Brain microvascular endothelial cell (primary cell): ENCODE measurements around the gene STN1.

Source experiments
- DNase-seq: peaks from one replicate; pipeline ENCODE4 v3.0.0-alpha.2; 2020
- H3K27ac ChIP-seq: fragments of 250-450 bp; sonication (Bioruptor Pico); 2 replicates; pipeline ENCODE4 v1.5.1; 2020; ENCODE audit warnings: mild to moderate bottlenecking, moderate library complexity
- H3K27me3 ChIP-seq: fragments of 250-450 bp; sonication (Bioruptor Pico); replicated peaks from 2 replicates; pipeline ENCODE4 v1.5.1; 2020; ENCODE audit warnings: mild to moderate bottlenecking
- H3K36me3 ChIP-seq: fragments of 250-450 bp; sonication (Bioruptor Pico); replicated peaks from 2 replicates; pipeline ENCODE4 v1.5.1; 2020; ENCODE audit warnings: mild to moderate bottlenecking
- H3K4me3 ChIP-seq: 2 replicates; pipeline ENCODE4 v1.5.1; 2011; ENCODE audit warnings: low read depth, mild to moderate bottlenecking, control low read depth, low read length, moderate library complexity
- in situ Hi-C: cut with HindIII; loops from 2 replicates; pipeline ENCODE4 v1.10.0; 2017; ENCODE audit warnings: low sequenced_read_pairs, low pct_ligation_motif_present
- TF ChIP-seq, protein P1 (sequence below): IDR thresholded peaks from 2 replicates; pipeline ENCODE4 v1.5.1; 2011; ENCODE audit warnings: low read depth, mild to moderate bottlenecking, moderate library complexity, low read length, control low read depth, inconsistent platforms; ENCODE audit errors: missing control alignments

The STN1 gene

DNA sequence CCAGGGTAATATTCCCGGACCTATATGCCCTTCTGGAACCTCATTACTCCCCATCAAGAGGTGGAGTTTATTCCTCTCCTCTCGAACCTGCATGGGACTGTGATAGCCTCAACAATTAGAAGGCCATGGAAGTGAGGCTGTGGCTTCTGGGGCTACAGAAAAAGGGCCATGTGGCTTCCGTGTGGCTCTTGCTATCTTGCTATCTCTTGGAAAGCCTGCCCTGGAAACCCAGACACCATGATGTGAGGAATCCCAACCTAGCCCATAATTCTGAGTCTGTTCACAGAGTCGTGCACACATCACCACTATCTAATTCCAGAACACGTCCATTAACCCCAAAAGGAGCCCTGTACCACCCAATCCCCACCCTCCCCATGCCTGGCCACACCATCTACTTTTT lies 41.8 kb downstream of the STN1 start:
- no peak overlapping the region for H3K27ac ChIP-seq
- peaks cover 6% of the 10 kb centered on the region for H3K36me3 ChIP-seq
- no peak overlapping the region for H3K4me3 ChIP-seq
- no peak for DNase-seq
- in situ Hi-C loops, result no loop called here
- H3K27me3 ChIP-seq, result no peaks in the 10 kb centered on the region
- TF ChIP-seq, protein P1, sequence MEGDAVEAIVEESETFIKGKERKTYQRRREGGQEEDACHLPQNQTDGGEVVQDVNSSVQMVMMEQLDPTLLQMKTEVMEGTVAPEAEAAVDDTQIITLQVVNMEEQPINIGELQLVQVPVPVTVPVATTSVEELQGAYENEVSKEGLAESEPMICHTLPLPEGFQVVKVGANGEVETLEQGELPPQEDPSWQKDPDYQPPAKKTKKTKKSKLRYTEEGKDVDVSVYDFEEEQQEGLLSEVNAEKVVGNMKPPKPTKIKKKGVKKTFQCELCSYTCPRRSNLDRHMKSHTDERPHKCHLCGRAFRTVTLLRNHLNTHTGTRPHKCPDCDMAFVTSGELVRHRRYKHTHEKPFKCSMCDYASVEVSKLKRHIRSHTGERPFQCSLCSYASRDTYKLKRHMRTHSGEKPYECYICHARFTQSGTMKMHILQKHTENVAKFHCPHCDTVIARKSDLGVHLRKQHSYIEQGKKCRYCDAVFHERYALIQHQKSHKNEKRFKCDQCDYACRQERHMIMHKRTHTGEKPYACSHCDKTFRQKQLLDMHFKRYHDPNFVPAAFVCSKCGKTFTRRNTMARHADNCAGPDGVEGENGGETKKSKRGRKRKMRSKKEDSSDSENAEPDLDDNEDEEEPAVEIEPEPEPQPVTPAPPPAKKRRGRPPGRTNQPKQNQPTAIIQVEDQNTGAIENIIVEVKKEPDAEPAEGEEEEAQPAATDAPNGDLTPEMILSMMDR, result no peak

DNA sequence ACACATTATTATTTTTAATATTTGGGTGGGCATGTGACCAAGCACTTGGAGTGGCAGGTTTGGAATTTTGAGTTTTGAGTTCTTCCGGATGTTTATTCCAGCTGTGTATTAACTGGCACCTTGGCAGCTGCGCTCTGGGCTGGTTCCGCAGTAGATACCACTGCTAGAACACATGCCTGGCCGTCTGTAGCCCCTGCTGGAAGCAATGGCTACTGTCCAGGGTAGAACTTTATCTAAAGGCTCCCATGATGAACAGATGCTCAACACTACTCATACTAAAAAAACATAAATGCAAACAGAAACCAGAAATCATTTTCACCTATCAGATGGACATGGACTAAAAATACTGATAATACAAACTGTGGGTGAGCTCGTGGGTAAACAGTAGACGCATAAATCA lies 43.3 kb downstream of the STN1 start:
- in situ Hi-C loops, result loop anchor here (25.0 kb wide), 1 partner anchor 162 kb away; no protein-coding TSS in a partner anchor
- no peak overlapping the region for H3K27ac ChIP-seq
- TF ChIP-seq, protein P1, result peak; percentile 18

DNA sequence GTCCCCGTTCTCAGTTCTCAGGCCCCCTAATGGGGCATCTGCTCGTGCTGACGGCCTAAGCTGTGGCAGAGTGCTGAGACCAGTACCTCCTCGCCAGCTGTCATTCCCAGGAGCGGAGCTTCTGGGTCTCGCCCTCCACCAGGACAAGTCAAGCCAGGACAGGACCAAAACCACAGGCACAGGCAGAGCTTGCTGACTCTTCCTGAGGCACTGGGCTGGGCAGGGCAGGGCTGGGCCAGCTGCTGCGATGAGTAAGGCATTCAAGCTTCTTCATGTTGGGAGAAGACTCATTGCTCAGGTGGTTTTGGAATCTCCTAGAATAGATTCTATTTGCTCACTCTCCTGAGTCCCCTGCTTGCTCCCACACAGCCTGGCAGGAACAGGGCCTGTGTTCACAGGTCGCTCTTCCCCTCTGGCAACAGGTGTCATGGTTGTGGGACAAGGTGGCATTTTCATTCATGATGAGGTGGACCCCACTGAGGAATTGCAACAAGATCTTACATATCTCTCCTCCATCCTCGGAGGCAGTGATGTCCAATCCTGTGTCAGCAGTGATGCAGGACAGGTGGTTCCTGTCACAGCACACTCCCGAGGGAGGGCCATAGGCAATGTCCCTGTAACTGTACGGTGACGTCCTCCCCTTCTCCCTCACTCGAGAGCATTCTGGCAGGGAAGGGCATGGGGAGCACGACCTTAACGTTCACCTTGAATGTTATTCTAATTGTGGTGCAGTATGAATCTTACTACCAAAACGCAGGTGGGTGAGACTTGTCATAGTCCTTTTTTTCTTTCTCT lies 45.6 kb downstream of the STN1 start:
- no peaks in the 10 kb centered on the region for H3K36me3 ChIP-seq
- H3K27ac ChIP-seq, result no peak overlapping the region
- no peak for DNase-seq
- in situ Hi-C loops, result loop anchor here (25.0 kb wide), 1 partner anchor 160 kb away; no protein-coding TSS in a partner anchor
- H3K27me3 ChIP-seq, result no peaks in the 10 kb centered on the region
- no peak overlapping the region for H3K4me3 ChIP-seq
- TF ChIP-seq, protein P1, result no peak

More for the DNA sequence above, 43.3 kb downstream of the STN1 start:
- Histone ChIP-seq H3K4me3 (no peak overlapping the region), H3K36me3 (peaks cover 4% of the 10 kb centered on the region), H3K27me3 (no peaks in the 10 kb centered on the region)
- DNase-seq, result no peak

DNA sequence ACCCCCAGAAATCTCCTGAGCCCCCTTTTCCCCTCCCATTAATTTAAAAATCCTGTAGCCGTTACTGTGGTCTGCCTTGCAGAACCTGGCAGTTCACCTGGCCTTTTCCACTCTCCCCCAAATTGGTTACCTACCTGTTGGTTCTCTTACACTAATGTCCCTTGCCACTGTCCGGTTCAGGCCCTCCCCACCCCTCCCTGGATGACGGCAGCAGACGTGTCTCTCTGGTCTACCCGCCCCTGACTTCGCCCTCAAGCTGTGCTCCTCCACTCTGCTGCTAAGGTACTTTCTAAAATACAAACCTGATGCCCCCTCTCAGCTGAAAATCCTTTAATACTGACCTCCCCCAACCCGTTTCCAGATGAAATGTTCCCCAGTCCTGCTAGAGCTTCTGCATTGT lies 47.0 kb downstream of the STN1 start:
- in situ Hi-C loops, result loop anchor here (25.0 kb wide), 1 partner anchor 159 kb away; no protein-coding TSS in a partner anchor
- Histone ChIP-seq H3K4me3 (no peak overlapping the region), H3K27me3 (no peaks in the 10 kb centered on the region), H3K27ac (no peak overlapping the region), H3K36me3 (no peaks in the 10 kb centered on the region)
- TF ChIP-seq, protein P1, result no peak
- no peak for DNase-seq

DNA sequence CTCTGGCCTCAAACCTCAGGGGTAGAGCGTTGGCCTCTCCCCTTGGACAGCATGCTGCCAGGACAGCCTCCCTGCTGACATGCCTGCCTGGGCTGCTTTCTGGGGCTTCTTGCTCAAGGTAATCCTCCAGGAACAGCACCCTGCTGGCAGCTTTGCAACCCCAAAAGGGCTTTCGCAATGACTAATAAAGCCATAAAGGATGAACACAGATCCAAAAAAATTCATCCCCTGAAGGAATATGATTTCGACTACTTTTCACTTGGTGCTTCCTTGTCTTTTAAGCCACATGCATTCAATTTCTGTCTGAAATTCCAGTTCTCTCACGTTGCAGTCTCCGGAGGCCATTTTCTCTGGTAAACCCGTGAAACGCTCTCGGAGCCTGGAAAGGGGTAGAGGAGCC lies 47.5 kb downstream of the STN1 start:
- Histone ChIP-seq H3K36me3 (no peaks in the 10 kb centered on the region), H3K27ac (no peak overlapping the region), H3K27me3 (no peaks in the 10 kb centered on the region), H3K4me3 (no peak overlapping the region)
- TF ChIP-seq, protein P1, result peak; percentile 17
- DNase-seq, result no peak
- in situ Hi-C loops, result loop anchor here (25.0 kb wide), 1 partner anchor 158 kb away; no protein-coding TSS in a partner anchor
